HK-2 (cell line): ENCODE data around the gene PRR13.
A peak's percentile ranks its signal among the peaks of the same experiment; 100 is the strongest.
"Not testable (repeated sequence)": the region's sequence is repeated elsewhere in the genome, so short reads cannot be mapped to it uniquely, and the experiment has no call there.

ENCODE experiments used
- DNase-seq: peaks from one replicate; pipeline ENCODE4 v3.0.0-alpha.2; 2018; ENCODE audit not compliant: unreplicated experiment

Gene PRR13

DNA sequence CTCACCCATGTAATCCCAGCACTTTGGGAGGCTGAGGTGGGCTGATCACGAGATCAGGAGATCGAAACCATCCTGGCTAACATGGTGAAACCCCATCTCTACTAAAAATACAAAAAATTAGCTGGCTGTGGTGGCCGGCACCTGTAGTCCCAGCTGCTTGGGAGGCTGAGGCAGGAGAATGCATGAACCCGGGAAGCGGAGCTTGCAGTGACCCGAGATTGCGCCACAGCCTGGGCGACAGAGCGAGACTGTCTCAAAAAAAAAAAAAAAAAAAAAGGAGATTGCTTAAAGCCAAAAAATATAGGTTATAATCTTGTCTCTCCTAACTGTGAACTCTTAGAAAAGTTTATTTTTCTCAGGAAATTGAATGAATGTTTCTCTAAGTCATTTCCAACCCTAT is 6.2 kb upstream of the PRR13 start:
- not testable (repeated sequence) for DNase-seq

DNA sequence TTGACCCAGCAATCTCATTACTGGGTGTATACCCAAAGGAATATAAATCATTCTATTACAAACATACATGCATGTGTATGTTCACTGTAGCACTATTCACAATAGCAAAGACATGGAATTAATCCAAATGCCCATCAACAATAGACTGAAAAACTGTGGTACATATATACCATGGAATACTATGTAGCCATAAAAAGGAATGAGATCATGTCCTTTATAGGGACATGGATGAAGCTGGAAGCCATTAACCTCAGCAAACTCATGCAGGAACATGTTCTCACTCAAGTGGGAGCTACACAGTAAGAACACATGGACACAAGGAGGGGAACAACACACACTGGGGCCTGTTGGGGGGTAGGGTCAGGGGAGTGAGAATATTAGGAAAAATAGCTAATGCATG is 2.0 kb upstream of the PRR13 start:
- not testable (repeated sequence) for DNase-seq

DNA sequence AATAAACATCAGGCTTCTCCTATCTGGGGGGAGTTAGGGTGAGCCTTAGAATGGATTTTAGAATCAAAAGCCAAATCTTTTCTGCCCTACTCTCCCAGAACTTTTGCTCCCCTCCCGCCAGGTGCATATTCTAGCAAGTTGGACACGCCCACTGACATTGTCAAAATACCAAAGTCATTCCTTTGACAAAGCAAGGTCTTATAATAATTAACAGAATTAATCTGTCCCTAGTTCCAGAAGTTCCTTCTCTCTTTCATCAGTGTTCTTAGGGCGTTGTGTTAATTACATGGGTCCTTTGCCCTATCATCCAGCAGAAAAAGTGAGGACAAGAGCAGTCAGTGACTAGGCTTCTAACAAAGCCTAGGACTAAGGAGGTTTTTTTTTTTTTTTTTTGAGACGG is 2.4 kb downstream of the PRR13 start:
- DNase-seq = no peak

DNA sequence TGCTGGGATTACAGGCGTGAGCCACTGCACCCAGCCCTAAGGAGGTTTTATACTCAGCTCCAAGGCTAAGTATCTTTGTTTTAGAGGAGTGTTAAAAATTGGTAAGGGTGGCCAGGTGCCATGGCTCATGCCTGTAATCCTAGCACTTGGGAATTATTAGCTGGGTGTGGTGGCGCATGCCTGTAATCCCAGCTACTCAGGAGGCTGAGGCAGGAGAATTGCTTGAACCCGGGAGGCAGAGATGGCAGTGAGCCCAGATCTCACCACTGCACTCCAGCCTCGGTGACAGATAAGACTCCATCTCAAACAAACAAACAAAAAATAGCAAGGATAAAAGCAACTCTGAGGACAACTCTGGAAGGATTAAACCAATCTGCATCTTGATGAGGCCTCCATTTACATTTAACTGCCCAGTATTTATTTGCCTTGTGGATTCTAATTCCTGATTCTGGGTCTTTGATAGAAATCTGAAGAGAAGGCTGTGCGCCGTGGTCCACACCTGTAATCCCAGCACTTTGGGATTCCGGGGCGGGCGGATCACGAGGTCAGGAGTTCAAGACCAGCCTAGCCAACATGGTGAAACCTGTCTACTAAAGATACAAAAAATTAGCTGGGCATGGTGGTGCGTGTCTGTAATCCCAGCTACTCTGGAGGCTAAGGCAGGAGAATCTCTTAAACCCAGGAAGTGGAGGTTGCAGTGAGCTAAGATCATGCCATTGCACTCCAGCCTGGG is 3.2 kb downstream of the PRR13 start:
- DNase-seq = not testable (repeated sequence)

DNA sequence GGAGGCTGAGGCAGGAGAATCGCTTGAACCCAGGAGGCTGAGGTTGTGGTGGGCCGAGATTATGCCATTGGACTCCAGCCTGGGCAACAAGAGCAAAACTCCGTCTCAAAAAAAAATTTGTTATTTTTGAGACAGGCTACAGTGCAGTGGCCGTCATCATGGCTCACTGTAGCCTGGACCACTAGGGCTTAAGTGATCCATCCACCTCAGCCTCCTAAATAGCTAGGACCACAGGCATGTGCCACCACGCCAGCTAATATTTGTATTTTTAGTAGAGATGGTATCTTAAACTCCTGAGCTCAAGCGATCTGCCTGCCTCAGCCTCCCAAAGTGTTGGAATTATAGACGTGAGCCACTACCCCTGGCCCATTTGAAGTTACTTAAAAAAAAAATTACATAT is 9.4 kb downstream of the PRR13 start:
- DNase-seq = no peak

DNA sequence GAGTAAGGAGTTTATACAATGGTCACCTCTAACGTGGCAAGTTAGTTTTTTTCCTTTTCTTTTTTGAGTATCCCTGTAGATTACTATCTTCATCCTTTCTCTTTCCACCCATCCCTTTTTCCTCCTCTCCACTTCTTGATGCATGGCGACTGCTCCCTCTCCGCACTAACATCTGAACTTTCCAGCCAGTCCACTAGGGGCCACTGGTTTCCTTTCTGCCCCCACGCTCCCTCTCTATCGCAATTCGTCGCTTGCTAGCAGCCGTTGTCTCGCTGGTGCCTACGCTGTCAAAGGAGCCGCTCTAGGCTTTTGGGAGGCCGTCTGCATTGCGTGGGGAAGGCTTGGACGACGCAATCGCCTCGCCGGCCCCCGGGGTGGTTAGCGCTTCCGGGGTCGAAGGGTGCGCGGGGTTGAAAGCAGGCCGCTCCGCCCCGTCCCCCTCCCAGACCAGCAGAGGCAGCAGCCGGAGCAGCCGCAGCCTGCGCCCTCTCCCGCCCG is 10.2 kb downstream of the PRR13 start, which contains the start of gene PCBP2:
Gene PCBP2, plus strand, starts transcription at position 442 of the 498 bp plus-strand sequence. CDS start 2,699 bp downstream, outside the sequence.
- peak; percentile 99 for DNase-seq

DNA sequence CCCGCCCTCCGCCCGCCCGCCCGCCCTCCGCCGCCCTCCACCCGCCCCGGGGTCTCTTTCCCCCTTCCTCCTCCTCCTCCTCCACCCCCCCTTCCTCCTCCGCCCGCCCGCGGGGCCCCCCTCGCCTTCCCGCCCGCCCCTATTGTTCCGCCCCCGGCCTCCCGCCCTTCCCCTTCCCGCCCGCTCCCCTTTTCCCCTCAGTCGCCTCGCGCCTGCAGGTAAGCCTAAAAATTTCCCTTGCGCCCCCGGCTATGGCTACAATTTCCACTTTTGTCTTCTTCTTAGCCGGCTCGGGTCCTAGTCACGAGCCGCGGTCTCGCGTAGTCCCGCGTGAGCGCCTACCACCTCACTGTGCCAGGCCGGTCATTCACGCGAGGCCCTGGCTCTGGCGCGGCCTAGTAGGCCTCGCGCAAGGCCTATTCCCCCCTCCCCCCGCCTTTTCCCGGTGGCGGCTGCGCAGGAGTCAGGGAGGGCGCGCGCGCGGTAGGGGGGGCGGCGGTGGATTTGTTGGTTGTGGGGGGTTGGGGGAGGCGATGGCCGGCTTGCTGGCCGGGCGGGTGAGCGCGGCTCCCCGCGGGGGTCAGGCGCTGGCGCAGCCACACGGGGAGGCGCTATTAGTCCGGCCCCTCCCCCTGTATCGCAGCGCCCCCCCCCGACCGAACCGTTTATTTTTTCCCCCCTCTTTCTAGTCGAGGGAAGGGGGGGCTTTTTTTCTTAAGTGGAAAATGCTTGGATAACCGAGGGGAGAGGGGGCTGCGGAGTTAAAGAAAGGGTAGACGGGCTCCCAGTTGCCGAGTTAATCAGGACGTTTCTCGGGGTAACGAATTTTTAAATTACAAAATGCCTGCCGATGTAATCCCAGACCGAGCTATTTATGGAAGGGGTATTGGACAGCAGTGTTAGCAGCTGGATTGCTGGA is 10.9 kb downstream of the PRR13 start:
- DNase-seq = peak; percentile 89

DNA sequence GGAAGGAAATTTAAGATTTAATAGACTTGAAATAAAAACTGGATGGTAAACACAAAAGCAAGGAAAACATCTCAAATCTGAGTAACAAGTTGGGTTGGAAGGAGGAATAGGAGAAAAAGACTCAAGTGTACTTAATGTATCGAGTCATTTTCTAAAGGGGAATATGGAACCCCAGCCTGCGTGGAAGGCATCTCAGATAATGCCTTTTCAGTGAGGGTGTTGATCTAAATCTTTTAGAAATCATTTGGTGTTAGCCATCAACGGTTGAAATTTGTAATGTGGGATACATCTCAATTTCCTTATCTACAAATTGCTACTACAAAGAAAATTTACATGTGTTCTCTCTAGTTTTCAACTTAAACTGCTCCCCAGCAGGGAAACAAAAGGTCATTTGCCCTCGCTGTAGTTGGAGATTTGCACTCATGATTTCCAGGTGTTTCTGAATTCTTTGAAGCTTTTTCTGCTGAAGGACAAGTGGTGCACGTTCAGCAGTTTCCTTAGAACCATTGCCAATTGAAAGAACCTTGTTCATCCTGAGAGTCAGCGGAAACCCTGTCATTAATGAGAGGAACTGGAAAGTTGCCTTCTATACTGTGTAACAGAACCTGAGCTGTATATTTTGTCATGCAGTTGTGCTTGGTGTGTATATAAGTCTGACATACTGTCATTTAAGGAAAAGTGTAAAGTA is 12.6 kb downstream of the PRR13 start:
- DNase-seq = no peak

DNA sequence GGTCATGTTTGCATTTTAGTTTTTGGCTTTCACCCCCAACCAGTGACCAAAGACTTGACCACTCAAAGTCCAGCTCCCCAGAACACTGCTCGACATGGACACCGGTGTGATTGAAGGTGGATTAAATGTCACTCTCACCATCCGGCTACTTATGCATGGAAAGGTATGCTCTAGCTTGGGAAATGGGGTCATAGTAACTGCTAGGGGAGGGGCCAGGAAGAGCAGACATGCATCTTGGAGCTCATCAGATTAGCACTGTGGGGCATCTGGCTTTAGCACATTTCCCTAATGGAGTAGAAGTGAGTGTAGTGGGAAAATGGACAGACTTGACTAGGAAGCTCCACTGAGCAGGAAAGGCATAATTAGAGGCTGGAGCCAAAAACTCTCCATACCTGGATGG is 13.2 kb downstream of the PRR13 start:
- no peak for DNase-seq

DNA sequence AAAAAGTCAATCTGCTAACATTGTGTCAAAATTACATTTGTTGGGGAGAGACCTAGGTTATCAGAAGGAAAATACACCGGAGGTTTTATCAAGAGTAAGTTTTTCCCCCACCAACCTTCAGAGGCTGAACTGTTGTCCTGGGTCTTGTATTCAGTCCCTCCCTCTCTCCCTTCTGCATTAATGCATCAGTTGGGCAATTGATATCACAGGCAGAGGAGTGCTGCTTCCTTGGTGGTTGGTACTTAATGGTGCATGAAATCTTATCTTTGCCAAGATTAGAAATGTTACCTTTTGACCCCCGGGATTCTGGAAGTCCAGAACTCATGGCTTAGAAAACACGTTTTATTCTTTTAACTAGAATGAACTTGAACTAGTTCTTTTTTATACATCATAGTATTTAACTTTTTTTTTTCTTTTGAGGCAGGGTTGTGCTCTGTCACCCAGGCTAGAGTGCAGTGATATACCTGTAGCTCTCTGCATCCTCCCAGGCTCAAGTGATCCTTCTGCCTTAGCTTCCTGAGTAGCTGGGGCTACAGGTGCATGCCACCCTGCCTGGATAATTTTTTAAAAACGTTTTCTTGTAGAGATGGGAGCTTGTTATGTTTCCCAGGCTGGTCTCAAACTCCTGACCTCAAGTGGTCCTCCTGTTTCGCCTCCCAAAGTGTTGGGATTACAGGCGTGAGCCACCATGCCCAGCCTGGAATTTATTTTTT is 15.3 kb downstream of the PRR13 start:
- DNase-seq = no peak

DNA sequence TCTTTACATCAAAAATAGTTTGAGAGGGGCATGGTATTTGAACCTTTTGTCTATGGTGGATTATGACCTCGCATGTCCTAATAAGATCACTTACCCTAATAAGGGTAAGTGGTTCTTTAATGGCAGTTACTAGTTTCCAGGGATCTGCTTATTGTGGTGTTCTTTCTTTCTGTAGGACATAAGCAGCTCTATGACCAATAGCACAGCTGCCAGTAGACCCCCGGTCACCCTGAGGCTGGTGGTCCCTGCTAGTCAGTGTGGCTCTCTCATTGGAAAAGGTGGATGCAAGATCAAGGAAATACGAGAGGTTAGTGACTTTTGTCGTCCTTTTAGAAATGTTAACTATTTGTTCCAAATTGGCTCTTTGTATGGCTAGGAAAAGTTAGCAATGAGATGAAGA is 17.6 kb downstream of the PRR13 start:
- DNase-seq = no peak

DNA sequence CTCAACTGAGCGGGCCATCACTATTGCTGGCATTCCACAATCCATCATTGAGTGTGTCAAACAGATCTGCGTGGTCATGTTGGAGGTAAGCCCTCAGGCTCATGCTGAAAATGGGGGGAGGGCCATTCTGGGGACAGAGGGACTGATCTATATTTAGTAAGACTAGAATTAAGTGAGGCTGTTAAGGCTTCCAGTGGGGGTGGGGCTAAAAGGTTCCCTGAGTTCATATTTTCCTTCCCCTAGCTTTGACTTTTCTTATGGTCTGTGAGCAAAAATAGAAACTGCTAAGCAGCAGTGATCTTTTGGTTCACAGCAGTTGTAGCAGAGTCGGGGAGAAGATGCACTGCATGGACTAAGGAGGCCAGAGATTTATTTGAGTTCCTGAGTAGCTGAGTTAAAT is 19.5 kb downstream of the PRR13 start:
- no peak for DNase-seq

DNA sequence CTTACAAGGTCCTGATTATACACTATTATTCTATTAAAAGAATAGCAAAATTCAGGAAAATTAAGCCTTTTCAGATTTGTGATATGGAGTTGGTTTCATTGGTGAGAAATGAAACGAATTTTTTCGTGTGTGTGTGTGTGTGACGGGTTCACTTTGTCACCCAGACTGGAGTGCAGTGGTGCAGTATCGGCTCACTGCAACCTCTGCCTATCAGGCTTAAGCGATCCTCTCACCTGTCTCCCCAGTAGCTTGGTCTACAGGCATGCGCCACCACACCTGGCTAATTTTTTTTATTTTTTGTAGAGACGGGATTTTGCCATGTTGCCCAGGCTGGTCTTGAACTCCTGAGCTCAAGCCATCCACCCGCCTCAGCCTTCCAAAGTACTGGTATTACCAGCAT is 20.1 kb downstream of the PRR13 start:
- no peak for DNase-seq

DNA sequence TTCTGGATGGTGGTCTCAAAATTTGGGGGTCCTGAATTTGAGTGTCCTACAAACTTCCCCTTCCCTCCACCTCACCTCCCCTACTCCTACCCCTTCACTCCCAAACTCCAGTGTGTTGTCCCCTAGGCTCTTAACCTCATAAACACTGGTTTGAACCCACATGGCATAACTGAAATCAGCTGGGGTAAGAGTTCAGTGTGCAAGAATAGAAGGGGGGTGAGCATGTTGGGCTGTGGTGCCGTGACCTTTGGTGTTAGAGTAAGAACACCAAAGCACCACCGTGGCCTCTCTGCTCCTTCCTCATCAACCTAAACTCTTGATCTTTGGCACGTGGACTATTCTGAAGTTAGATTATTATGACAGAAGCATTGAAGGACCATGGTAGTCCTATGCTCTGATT is 21.4 kb downstream of the PRR13 start:
- DNase-seq = no peak

DNA sequence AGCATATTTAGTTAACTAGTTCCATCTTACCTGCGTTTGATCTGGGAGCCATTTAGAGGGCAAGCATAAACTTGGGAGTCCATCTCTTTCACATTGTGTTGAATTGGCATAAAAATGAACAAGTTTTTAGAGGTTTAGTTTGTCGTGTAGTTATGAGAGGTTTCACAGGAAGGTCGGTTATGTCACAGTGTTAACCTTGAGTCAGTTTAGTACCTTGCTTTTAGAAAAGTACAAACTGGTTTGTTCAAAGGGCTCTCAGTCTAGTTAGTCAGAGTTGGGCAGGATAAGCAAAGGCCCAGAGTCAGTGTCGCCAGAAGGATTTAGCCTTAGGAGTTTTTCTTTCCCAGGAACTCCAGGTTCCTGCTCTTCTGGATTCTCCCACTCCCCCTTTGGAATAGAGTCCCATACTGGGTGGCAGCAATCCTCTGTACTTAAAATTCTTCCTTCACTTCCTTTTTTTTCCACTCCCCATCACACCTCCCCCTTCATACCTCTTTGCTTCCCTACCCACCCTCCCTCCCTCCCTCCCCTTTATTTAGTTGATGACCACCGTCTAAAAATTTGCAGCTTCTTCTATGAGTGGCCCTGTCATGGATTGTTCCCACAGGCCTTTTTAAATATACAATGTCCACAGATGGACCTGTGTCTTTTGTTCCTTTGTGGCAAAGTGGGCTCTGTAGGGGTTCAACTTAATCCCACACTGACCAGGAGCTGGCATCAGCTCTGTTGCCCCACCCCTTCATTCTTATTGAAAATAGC is 22.4 kb downstream of the PRR13 start:
- no peak for DNase-seq

DNA sequence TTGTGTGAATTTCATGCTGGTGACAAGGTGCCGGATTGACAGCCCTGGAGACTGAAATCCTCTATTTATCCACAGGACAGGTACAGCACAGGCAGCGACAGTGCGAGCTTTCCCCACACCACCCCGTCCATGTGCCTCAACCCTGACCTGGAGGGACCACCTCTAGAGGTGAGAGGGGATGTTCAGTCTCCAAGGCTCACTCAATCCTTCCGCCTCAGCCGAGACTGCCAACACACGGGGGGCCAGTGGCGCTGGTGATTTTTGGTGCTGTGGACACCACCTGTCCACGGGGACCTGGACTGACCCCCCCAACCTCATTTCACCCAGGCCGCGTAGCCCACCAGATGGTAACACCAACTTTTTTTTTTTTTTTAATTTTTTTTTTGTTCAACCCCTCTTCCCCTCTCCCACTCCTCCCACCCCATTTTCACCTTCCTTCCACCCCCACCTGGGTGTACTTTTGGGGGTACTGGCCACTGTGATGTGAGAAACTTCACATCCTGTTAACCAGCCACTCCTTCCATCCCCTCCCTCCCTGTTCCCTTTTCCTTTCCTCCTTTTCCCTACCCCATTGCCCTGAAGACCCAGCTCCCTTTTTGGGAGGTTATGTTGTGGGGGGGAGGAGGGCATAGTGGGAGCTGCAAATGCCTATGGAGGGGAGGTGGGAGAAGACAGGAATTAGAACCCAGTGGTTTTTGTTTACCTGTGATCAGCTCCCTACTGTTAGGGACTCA is 23.3 kb downstream of the PRR13 start:
- DNase-seq = no peak

DNA sequence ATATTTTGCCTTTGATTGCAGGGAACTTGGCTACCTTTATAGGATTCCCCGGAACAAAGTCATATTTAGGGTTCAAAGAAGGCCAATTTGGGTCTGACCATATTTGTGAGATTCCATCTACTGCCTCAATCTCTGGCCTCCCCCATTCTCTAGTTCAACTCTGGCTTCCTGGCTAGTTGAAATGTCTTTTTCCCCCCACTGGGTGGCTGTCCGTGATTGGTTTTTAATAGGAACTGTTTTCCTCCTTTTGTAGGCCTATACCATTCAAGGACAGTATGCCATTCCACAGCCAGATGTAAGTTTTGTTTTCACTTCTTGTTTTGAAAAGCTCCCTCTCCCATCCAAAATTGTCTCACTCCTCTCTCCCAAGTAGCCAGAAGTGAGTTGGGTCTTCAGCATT is 24.1 kb downstream of the PRR13 start:
- DNase-seq = no peak

DNA sequence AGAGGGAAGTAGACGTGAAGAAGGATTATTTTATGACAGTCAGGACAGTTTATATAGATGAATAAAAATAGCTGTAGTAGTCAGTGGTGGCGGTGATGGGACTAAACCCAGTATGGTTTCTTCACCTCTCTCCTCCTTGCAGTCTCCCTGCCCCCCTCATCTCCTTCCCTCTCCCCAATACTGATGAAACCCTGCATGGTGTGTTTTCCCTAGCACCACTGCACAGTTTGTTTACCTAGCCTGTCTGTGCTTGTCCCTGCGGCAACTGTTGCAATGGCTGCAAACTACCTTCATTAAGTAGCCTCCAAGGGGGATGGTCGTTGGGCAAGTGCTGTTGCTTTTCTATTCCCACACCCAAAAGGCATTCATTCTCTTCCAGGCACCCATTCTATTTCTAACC is 25.1 kb downstream of the PRR13 start:
- no peak for DNase-seq

DNA sequence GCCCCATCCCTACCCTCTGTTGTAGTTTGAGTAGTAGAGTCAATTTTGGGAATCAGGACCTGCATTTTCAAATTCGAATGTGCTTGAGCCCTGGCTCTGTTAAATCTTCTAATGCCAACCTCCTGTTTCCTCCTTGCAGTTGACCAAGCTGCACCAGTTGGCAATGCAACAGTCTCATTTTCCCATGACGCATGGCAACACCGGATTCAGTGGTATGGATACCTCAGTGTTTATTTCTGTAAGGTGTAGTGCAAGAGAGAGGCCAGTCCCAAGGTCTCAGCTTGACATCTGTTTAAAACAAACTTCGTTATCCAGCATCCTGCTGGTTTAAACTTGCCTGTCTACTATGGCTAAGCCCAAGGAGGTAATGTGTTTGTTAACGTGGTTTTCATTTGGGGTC is 25.5 kb downstream of the PRR13 start:
- no peak for DNase-seq

DNA sequence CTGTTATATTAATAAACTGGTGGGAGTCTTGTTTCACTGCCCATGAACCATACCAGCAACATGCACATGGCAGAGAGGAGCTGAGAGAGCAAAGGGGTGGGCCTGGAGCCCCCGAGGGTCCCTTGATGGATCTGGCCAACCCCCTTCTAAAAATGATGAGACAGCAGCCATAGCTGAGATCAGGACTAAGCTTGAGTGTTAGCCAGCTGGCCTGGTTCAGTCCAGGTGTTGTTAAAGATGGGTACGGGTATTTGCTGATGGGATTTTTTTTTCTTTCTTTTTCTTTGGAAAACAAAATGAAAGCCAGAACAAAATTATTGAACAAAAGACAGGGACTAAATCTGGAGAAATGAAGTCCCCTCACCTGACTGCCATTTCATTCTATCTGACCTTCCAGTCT is 26.3 kb downstream of the PRR13 start:
- no peak for DNase-seq
